ENCODE data around the gene C5orf34. TPM values are rescaled to one million over a fixed set of nuclear protein-coding genes. Genes with fewer than 3 reads are reported as not detected.

Gene C5orf34
- total RNA-seq, 1 experiment from 2014 or later, result 17.0 TPM

- no peak overlapping the region for H3K27ac ChIP-seq (ENCODE audit: low read depth, low read length, poor library complexity, severe bottlenecking)
- H3K4me3 ChIP-seq (ENCODE audit: low read depth, low read length, poor library complexity, severe bottlenecking), result no peak overlapping the region
- DNase-seq (ENCODE audit: low spot score), result no peak
- POLR2A ChIA-PET (ENCODE audit: low non-redundant PET), result interaction anchor here (0.5 kb wide), 1 partner anchor 12 kb away, joined by 3 read pairs; no protein-coding TSS in a partner anchor
- no peaks in the 10 kb centered on the region for H3K9me3 ChIP-seq (ENCODE audit: low read depth, low read length, poor library complexity, severe bottlenecking)
- no peaks in the 10 kb centered on the region for H3K27me3 ChIP-seq (replicated peaks; ENCODE audit: insufficient read depth, low read depth, low read length, poor library complexity)
- TF ChIP-seq EZH2 (IDR thresholded peaks at IDR 0.05; ENCODE audit: borderline replicate concordance, low read depth, low read length, poor library complexity, severe bottlenecking), result no peak
- TF ChIP-seq, protein P1, sequence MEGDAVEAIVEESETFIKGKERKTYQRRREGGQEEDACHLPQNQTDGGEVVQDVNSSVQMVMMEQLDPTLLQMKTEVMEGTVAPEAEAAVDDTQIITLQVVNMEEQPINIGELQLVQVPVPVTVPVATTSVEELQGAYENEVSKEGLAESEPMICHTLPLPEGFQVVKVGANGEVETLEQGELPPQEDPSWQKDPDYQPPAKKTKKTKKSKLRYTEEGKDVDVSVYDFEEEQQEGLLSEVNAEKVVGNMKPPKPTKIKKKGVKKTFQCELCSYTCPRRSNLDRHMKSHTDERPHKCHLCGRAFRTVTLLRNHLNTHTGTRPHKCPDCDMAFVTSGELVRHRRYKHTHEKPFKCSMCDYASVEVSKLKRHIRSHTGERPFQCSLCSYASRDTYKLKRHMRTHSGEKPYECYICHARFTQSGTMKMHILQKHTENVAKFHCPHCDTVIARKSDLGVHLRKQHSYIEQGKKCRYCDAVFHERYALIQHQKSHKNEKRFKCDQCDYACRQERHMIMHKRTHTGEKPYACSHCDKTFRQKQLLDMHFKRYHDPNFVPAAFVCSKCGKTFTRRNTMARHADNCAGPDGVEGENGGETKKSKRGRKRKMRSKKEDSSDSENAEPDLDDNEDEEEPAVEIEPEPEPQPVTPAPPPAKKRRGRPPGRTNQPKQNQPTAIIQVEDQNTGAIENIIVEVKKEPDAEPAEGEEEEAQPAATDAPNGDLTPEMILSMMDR (conservative IDR thresholded peaks at IDR 0.05; ENCODE audit: low read depth, low read length), result no peak
- no peaks in the 10 kb centered on the region for H3K4me1 ChIP-seq (ENCODE audit: insufficient read depth, low read length, poor library complexity, severe bottlenecking)
- no TSS peak for BruUV-seq (replicated peaks)
- intact Hi-C loops (cut with micrococcal nuclease; ENCODE audit: unreplicated experiment), result no loop called here
- CTCF ChIA-PET, result interaction anchor here (0.7 kb wide), 1 partner anchor 91 kb away, joined by 5 read pairs; no protein-coding TSS in a partner anchor
- H3K36me3 ChIP-seq (ENCODE audit: insufficient read depth, low read length, poor library complexity, severe bottlenecking), result peaks cover 80% of the 10 kb centered on the region
Measured at GRCh38 chr5:43540746-43541145, 25.8 kb upstream of the C5orf34 start.

DNA sequence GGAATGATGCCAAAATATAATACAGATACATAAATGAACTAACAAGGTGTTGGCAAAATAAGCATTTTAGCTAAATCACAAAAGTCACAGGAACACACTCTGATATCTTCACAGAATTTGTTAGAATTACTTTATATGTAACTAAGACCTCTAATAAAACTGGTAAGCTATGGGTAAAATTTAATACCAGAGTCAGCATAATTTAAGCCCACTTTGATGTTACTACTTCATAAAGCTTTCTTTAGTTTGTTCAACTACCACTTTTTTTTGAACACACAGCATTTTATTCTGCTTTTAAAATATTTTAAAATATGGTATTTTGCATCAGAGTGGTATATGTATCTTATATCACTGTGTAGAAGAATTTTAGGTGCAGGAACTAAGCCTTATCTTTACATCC lies 22.0 kb upstream of the C5orf34 start:
- Histone ChIP-seq H3K27ac (ENCODE audit: low read depth, low read length, poor library complexity, severe bottlenecking) (no peak overlapping the region), H3K36me3 (ENCODE audit: insufficient read depth, low read length, poor library complexity, severe bottlenecking) (peaks cover 92% of the 10 kb centered on the region), H3K9me3 (ENCODE audit: low read depth, low read length, poor library complexity, severe bottlenecking) (no peaks in the 10 kb centered on the region), H3K4me3 (ENCODE audit: low read depth, low read length, poor library complexity, severe bottlenecking) (no peak overlapping the region), H3K4me1 (ENCODE audit: insufficient read depth, low read length, poor library complexity, severe bottlenecking) (no peaks in the 10 kb centered on the region), H3K27me3 (replicated peaks; ENCODE audit: insufficient read depth, low read depth, low read length, poor library complexity) (no peaks in the 10 kb centered on the region)
- DNase-seq (ENCODE audit: low spot score), result no peak
- intact Hi-C loops (cut with micrococcal nuclease; ENCODE audit: unreplicated experiment), result no loop called here
- BruUV-seq (replicated peaks), result no TSS peak
- TF ChIP-seq, protein P1 (conservative IDR thresholded peaks at IDR 0.05; ENCODE audit: low read depth, low read length), result no peak
- TF ChIP-seq EZH2 (IDR thresholded peaks at IDR 0.05; ENCODE audit: borderline replicate concordance, low read depth, low read length, poor library complexity, severe bottlenecking), result no peak
- POLR2A ChIA-PET (ENCODE audit: low non-redundant PET), result no interaction called here
- CTCF ChIA-PET, result no interaction called here

DNA sequence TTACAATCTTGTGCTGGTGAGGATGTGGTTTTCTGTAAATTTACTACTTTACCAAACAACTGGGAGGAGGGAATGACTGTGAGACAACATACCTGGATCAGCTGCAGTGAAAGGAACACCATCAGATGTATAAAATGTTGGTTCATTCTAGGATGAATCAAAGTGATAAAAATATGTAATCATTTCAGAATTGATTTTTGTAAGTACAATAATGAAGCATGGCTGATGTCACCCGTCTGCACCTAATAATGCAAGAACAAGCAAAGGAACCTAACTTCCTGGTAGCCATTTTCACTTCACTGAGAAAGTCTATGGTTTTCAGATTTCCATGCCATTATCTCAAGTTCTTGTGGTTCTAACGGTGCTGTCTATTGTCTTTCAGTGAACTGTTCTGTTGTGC lies 18.7 kb upstream of the C5orf34 start:
- H3K9me3 ChIP-seq (ENCODE audit: low read depth, low read length, poor library complexity, severe bottlenecking), result no peaks in the 10 kb centered on the region
- CTCF ChIA-PET, result no interaction called here
- no peak for TF ChIP-seq EZH2 (IDR thresholded peaks at IDR 0.05; ENCODE audit: borderline replicate concordance, low read depth, low read length, poor library complexity, severe bottlenecking)
- TF ChIP-seq, protein P1 (conservative IDR thresholded peaks at IDR 0.05; ENCODE audit: low read depth, low read length), result no peak
- peaks cover 95% of the 10 kb centered on the region for H3K36me3 ChIP-seq (ENCODE audit: insufficient read depth, low read length, poor library complexity, severe bottlenecking)
- POLR2A ChIA-PET (ENCODE audit: low non-redundant PET), result no interaction called here
- no TSS peak for BruUV-seq (replicated peaks)
- no peak for DNase-seq (ENCODE audit: low spot score)
- no peak overlapping the region for H3K4me3 ChIP-seq (ENCODE audit: low read depth, low read length, poor library complexity, severe bottlenecking)
- no peaks in the 10 kb centered on the region for H3K27me3 ChIP-seq (replicated peaks; ENCODE audit: insufficient read depth, low read depth, low read length, poor library complexity)
- intact Hi-C loops (cut with micrococcal nuclease; ENCODE audit: unreplicated experiment), result no loop called here
- H3K27ac ChIP-seq (ENCODE audit: low read depth, low read length, poor library complexity, severe bottlenecking), result no peak overlapping the region
- H3K4me1 ChIP-seq (ENCODE audit: insufficient read depth, low read length, poor library complexity, severe bottlenecking), result no peaks in the 10 kb centered on the region
